ENCODE measurements around the gene STRADA. TPM values are rescaled to one million over a fixed set of nuclear protein-coding genes. Genes with fewer than 3 reads are reported as not detected.

STRADA gene
- total RNA-seq, 1 donor from 2014 or later = 17.2 TPM

DNA sequence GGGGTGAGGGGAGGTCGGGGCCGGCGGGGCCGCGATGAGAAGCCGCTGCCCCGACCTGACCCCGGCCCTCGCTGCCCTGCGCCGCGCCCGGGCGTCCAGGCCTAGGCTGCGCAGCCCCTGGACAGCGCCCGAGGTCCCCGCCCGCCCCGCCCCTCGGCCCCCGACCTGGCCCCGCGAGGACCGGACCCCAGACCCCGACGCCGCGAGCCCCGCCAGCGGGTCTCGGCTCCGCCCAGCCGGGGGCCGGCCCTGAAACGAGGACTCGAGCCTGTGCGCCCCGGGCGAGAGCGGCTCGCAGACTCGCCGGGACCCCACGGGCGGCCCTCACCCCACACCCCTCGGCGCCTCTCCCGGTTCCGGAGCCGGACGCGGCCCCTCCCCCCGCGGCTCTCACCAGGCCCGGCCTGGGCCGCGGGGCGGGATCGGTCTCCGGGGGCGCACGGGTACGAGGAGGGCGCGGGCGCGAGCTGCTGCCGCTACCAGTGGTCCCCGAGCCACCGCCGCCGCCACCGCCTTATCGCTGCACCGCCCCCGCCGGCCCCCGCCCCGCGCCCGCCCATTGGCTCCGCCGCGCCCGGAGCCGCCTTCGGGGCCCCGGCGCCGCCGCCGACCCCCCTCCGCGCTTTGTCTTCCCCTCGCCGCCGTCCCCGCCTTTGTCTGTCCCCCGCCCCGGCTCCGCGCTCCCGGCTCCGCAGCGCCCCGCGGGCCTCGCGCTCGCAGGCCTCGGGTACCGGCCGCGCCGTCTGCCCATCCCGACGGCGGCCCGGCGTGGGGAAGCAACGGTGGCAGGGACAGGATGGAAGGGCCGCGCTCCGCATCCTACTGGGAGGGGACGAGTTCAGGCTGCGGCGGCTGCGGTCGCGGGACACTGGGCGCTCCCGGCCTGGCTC lies 41.7 kb downstream of the STRADA start, which contains the start of gene LIMD2:
Gene LIMD2 (minus strand): TSS at position 488 of the 890 bp plus-strand sequence. CDS start 827 bp downstream, outside the sequence.
- TF ChIP-seq CTCF (IDR thresholded peaks at IDR 0.05; ENCODE audit: insufficient read depth, low read length, poor library complexity, severe bottlenecking) = no peak
- no peak for DNase-seq (ENCODE audit: low read depth)
- H3K27me3 ChIP-seq (ENCODE audit: control insufficient read depth, insufficient read depth, low read length) = no peaks in the 10 kb centered on the region
- peaks cover 3% of the 10 kb centered on the region for H3K36me3 ChIP-seq (ENCODE audit: control insufficient read depth, insufficient read depth, low read length)
- H3K4me3 ChIP-seq (ENCODE audit: low read depth, low read length) = peak within 1 kb of the TSS; percentile 50

DNA sequence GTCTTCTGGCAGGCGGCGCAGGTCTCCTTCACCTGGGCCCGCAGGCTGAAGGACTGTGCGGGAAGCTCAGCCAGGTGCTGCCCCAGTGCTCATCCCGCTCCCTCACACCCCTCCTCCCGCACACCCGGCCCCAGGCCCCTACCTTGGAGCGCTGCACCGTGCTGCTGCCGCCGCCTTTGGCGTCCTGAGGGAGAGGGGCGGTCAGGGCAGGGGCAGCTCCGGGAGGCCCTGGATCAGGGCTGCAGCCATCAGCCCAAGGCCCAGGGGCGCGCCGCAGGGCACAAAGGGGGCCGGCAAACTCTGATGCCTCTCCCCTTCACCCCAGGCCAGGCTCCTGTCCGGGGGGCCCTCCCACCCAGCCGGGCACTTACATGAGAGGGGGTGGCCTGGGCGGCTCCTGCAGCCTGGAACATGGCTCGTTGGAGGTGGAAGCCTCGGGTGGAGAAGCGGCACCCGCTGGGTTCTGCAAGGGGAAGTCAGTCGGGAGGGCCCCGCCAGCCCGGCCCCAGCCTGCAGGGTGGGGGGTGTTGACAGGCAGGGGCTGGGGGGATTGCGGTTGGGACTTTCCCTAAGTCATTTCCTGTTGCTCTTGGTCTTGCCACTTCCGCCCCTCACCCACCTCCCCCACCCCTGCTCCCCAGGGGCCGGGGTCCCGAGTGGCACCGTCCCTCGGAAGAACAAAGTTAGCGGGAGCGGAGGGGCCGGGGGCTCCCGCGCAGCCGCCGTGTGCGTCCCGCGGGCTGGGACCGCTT lies 42.5 kb downstream of the STRADA start:
- TF ChIP-seq CTCF (IDR thresholded peaks at IDR 0.05; ENCODE audit: insufficient read depth, low read length, poor library complexity, severe bottlenecking) = no peak
- DNase-seq (ENCODE audit: low read depth) = no peak
- Histone ChIP-seq H3K36me3 (ENCODE audit: control insufficient read depth, insufficient read depth, low read length) (peaks cover 3% of the 10 kb centered on the region), H3K4me3 (ENCODE audit: low read depth, low read length) (peak overlapping the region; percentile 50), H3K27me3 (ENCODE audit: control insufficient read depth, insufficient read depth, low read length) (no peaks in the 10 kb centered on the region)

DNA sequence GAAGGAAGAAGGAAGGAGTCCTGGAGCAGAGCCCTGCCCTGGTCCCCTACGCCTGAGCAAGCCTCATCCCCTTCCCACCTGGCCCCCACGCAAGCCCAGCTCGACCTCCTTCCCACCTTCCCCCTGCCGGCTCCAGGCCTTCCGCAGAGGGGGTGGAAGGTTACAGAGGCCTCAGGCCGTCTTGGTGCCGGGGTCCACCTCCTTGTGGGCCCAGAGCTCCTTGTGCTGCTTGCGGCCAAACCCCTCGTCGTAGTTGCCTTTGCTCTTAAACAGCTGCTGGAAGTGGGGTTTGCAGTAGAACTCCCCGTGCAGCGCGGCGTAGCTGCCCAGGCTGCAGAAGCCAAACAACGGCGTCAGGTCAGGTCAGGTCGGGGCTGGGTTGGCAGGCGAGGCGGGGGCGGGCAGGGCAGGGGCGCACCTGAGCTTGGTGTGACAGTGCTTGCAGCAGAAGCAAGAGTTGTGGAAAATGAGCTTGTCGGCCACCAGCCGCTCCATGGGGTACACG lies 43.2 kb downstream of the STRADA start:
- Histone ChIP-seq H3K36me3 (ENCODE audit: control insufficient read depth, insufficient read depth, low read length) (peaks cover 1% of the 10 kb centered on the region), H3K27me3 (ENCODE audit: control insufficient read depth, insufficient read depth, low read length) (no peaks in the 10 kb centered on the region), H3K4me3 (ENCODE audit: low read depth, low read length) (peak overlapping the region; percentile 50)
- no peak for TF ChIP-seq CTCF (IDR thresholded peaks at IDR 0.05; ENCODE audit: insufficient read depth, low read length, poor library complexity, severe bottlenecking)
- no peak for DNase-seq (ENCODE audit: low read depth)

- peak; percentile 68 for TF ChIP-seq CTCF (IDR thresholded peaks at IDR 0.05; ENCODE audit: insufficient read depth, low read length, poor library complexity, severe bottlenecking)
- no peak for DNase-seq (ENCODE audit: low read depth)
- Histone ChIP-seq H3K27me3 (ENCODE audit: control insufficient read depth, insufficient read depth, low read length) (no peaks in the 10 kb centered on the region), H3K36me3 (ENCODE audit: control insufficient read depth, insufficient read depth, low read length) (peaks cover 1% of the 10 kb centered on the region), H3K4me3 (ENCODE audit: low read depth, low read length) (no peak overlapping the region)
These were observed 44.0 kb downstream of the STRADA start for GRCh38 chr17:63697341-63698286.

DNA sequence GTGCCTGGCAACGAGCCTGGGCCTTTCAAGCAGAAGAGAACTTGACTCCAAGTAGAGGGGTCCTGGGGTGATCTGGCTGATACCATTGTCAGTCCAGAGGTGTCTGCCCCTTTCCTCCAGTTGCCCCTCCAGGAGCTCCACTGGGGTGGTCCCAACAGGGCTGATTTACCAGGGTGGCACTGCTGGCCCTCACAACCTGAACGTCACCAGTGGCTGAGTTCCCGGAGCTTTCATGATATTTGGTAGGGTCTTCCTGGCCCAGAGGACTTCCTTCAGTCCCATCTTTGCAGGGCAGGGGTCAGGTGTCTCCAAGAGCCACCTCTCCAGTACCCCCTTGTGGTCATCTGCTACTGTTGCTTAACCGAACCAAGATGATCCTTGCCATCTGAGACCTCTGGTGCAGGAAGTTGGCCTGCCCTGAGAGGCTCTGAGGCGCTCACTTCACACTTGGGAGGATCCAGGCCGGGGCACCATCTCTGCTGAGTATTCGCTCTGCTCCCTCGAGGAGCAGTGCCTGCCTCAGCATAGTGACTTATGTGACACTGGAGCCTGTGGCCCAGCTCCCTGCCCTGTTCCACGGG lies 45.1 kb downstream of the STRADA start:
- H3K36me3 ChIP-seq (ENCODE audit: control insufficient read depth, insufficient read depth, low read length) = peaks cover 2% of the 10 kb centered on the region
- no peaks in the 10 kb centered on the region for H3K27me3 ChIP-seq (ENCODE audit: control insufficient read depth, insufficient read depth, low read length)
- no peak overlapping the region for H3K4me3 ChIP-seq (ENCODE audit: low read depth, low read length)
- no peak for DNase-seq (ENCODE audit: low read depth)
- peak; percentile 46 for TF ChIP-seq CTCF (IDR thresholded peaks at IDR 0.05; ENCODE audit: insufficient read depth, low read length, poor library complexity, severe bottlenecking)

All from kidney epithelial cell (primary cell).